Measurements from ENCODE around the gene CCER1.

- no peak for TF ChIP-seq POLR2A (IDR thresholded peaks at IDR 0.05)
- peak in 3 of 4 experiments; percentile 24 to 35 (median 29) for TF ChIP-seq CTCF (IDR thresholded peaks at IDR 0.05)
These were observed 4.1 kb upstream of the CCER1 start for GRCh38 chr12:90959032-90959431.
